ENCODE data around the gene ELMOD3. TPM values are rescaled to one million over a fixed set of nuclear protein-coding genes. Genes with fewer than 3 reads are reported as not detected.
A peak's percentile ranks its signal among the peaks of the same experiment; 100 is the strongest.

The ELMOD3 gene
- total and polyA plus RNA-seq, 2 of the 8 experiments (the other 6 are each of a cell fraction or from before 2014, with no cell fraction given): 8.5 to 10.2 TPM

DNA sequence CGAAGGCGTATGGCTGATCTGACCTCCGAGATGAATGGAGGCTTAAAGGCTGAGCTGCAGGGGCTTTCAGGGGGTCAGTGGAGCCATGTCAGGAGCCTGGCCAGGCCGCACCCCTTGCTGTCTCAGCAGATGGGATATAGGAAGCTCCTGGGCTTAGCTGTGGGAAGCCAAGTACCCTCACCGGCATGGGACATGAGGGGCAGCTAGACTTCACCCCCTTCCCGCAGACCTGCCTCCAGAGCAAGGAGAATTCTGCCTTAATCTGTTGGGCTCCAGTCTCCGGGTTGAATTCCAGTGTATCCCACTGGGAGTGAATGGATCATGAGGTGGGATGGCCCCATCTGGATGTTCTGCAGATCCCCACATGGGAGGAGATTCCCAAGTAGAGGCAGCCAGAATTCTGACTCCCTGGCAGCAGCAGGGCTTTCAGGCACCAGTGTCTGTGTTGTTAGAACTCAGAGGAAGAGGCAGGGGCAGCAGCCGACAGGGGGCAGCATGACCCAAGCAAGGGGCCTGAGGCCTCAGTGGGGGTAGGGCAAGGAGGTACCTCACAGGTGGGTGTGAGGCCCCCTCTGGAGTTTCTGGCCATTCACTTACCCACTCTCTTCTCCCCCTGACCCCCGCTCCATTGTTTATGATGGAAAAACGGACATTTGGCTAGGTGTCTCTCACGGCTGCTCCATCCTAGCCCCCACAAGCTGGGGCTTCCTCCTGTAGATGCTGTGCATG is 36.5 kb downstream of the ELMOD3 start (continued):
- TF ChIP-seq, protein P1, sequence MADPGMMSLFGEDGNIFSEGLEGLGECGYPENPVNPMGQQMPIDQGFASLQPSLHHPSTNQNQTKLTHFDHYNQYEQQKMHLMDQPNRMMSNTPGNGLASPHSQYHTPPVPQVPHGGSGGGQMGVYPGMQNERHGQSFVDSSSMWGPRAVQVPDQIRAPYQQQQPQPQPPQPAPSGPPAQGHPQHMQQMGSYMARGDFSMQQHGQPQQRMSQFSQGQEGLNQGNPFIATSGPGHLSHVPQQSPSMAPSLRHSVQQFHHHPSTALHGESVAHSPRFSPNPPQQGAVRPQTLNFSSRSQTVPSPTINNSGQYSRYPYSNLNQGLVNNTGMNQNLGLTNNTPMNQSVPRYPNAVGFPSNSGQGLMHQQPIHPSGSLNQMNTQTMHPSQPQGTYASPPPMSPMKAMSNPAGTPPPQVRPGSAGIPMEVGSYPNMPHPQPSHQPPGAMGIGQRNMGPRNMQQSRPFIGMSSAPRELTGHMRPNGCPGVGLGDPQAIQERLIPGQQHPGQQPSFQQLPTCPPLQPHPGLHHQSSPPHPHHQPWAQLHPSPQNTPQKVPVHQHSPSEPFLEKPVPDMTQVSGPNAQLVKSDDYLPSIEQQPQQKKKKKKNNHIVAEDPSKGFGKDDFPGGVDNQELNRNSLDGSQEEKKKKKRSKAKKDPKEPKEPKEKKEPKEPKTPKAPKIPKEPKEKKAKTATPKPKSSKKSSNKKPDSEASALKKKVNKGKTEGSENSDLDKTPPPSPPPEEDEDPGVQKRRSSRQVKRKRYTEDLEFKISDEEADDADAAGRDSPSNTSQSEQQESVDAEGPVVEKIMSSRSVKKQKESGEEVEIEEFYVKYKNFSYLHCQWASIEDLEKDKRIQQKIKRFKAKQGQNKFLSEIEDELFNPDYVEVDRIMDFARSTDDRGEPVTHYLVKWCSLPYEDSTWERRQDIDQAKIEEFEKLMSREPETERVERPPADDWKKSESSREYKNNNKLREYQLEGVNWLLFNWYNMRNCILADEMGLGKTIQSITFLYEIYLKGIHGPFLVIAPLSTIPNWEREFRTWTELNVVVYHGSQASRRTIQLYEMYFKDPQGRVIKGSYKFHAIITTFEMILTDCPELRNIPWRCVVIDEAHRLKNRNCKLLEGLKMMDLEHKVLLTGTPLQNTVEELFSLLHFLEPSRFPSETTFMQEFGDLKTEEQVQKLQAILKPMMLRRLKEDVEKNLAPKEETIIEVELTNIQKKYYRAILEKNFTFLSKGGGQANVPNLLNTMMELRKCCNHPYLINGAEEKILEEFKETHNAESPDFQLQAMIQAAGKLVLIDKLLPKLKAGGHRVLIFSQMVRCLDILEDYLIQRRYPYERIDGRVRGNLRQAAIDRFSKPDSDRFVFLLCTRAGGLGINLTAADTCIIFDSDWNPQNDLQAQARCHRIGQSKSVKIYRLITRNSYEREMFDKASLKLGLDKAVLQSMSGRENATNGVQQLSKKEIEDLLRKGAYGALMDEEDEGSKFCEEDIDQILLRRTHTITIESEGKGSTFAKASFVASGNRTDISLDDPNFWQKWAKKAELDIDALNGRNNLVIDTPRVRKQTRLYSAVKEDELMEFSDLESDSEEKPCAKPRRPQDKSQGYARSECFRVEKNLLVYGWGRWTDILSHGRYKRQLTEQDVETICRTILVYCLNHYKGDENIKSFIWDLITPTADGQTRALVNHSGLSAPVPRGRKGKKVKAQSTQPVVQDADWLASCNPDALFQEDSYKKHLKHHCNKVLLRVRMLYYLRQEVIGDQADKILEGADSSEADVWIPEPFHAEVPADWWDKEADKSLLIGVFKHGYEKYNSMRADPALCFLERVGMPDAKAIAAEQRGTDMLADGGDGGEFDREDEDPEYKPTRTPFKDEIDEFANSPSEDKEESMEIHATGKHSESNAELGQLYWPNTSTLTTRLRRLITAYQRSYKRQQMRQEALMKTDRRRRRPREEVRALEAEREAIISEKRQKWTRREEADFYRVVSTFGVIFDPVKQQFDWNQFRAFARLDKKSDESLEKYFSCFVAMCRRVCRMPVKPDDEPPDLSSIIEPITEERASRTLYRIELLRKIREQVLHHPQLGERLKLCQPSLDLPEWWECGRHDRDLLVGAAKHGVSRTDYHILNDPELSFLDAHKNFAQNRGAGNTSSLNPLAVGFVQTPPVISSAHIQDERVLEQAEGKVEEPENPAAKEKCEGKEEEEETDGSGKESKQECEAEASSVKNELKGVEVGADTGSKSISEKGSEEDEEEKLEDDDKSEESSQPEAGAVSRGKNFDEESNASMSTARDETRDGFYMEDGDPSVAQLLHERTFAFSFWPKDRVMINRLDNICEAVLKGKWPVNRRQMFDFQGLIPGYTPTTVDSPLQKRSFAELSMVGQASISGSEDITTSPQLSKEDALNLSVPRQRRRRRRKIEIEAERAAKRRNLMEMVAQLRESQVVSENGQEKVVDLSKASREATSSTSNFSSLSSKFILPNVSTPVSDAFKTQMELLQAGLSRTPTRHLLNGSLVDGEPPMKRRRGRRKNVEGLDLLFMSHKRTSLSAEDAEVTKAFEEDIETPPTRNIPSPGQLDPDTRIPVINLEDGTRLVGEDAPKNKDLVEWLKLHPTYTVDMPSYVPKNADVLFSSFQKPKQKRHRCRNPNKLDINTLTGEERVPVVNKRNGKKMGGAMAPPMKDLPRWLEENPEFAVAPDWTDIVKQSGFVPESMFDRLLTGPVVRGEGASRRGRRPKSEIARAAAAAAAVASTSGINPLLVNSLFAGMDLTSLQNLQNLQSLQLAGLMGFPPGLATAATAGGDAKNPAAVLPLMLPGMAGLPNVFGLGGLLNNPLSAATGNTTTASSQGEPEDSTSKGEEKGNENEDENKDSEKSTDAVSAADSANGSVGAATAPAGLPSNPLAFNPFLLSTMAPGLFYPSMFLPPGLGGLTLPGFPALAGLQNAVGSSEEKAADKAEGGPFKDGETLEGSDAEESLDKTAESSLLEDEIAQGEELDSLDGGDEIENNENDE (IDR thresholded peaks at IDR 0.05; ENCODE audit: insufficient replicate concordance, low read length): no peak
- TF ChIP-seq POLR2AphosphoS5 (IDR thresholded peaks at IDR 0.05; ENCODE audit: low read depth, low read length) (peak; percentile 29; the same call in 1 of the 2 replicates), JUND (IDR thresholded peaks at IDR 0.05; ENCODE audit: low read length) (peak; percentile 31; the same call in 1 of the 2 replicates), HDAC2 (IDR thresholded peaks at IDR 0.05; ENCODE audit: borderline replicate concordance in 1 of 2, low read depth in 2 of 2, low read length in 2 of 2) (peak in 1 of 2 experiments; percentile 72; a peak in 1 of 4 replicates), SRF (IDR thresholded peaks at IDR 0.05; ENCODE audit: low read depth, low read length) (no peak), ASH2L (IDR thresholded peaks at IDR 0.05; ENCODE audit: low read length) (no peak)

Data from H1 (cell line).